Naive thymus-derived CD8-positive, alpha-beta T cell (primary cell): ENCODE results near the gene ARL15. TPM values are rescaled to one million over a fixed set of nuclear protein-coding genes. Genes with fewer than 3 reads are reported as not detected.
A peak's percentile ranks its signal among the peaks of the same experiment; 100 is the strongest.

Experiments
- ATAC-seq, 2 donors: fragments of 150-1000 bp; cut with Tn5 transposase in 1 of 2; sonication (Bioruptor Pico), chemical (Tn5 transposase) in 1 of 2; 1 replicate in 1 of 2; 2 replicates in 1 of 2; pipeline ENCODE4 v1.10.0; 2021; ENCODE audit warnings: mild to moderate bottlenecking in 2 of 2, moderate library complexity in 2 of 2
- POLR2A ChIA-PET: fragments of 350-600 bp; sonication (Branson Sonifier 250); formaldehyde crosslinking; loops from one replicate; lab custom pipeline; 2021; ENCODE audit warnings: antibody characterized with exemption; lab: Charles Lee
- DNase-seq, 10 donors: peaks; one replicate each; pipeline versions ENCODE4 v3.0.0 to v3.0.0-alpha.2; 2020 to 2022
- H3K27ac Mint-ChIP-seq, 10 donors: one replicate each; pipeline ENCODE4 v1.8.0; 2020 to 2022; ENCODE audit warnings: mild to moderate bottlenecking in 10 of 10, mixed read lengths in 10 of 10, moderate library complexity in 4 of 10, inconsistent platforms in 1 of 10
- H3K27me3 Mint-ChIP-seq, 5 donors: one replicate each; pipeline ENCODE4 v1.8.0; 2021 to 2022; ENCODE audit warnings: mixed read lengths in 5 of 5
- H3K36me3 Mint-ChIP-seq, 3 donors: one replicate each; pipeline ENCODE4 v1.8.0; 2020 to 2022; ENCODE audit warnings: mixed read lengths in 3 of 3, mild to moderate bottlenecking in 2 of 3, inconsistent platforms in 1 of 3
- H3K4me1 Mint-ChIP-seq, 4 donors: one replicate each; pipeline ENCODE4 v1.8.0; 2021 to 2022; ENCODE audit warnings: mixed read lengths in 4 of 4
- H3K4me3 Mint-ChIP-seq, 10 donors: one replicate each; pipeline ENCODE4 v1.8.0; 2020 to 2022; ENCODE audit warnings: mild to moderate bottlenecking in 10 of 10, mixed read lengths in 10 of 10, moderate library complexity in 6 of 10, inconsistent platforms in 1 of 10
- H3K9me3 Mint-ChIP-seq, 9 donors: one replicate each; pipeline ENCODE4 v1.8.0; 2020 to 2022; ENCODE audit warnings: mixed read lengths in 9 of 9, mild to moderate bottlenecking in 3 of 9, inconsistent platforms in 1 of 9, moderate library complexity in 1 of 9
- polyA plus RNA-seq, 3 donors: library from polyadenylated mRNA; unstranded; fragments of 300-500 nt; fragmentation: Illumina TruSeq; gene quantifications; one replicate each; pipeline ENCODE4 v1.2.3, GENCODE V29; 2021
- total RNA-seq, 8 experiments: library from RNA in 2 of 8; stranded (reverse) in 2 of 8; gene quantifications; one replicate each; pipeline ENCODE4 v1.2.3 and lab custom pipeline; 2021 to 2026

Gene ARL15
- total and polyA plus RNA-seq, 5 experiments from 2014 or later: 9.9 to 15.2 (median 12.4) TPM

DNA sequence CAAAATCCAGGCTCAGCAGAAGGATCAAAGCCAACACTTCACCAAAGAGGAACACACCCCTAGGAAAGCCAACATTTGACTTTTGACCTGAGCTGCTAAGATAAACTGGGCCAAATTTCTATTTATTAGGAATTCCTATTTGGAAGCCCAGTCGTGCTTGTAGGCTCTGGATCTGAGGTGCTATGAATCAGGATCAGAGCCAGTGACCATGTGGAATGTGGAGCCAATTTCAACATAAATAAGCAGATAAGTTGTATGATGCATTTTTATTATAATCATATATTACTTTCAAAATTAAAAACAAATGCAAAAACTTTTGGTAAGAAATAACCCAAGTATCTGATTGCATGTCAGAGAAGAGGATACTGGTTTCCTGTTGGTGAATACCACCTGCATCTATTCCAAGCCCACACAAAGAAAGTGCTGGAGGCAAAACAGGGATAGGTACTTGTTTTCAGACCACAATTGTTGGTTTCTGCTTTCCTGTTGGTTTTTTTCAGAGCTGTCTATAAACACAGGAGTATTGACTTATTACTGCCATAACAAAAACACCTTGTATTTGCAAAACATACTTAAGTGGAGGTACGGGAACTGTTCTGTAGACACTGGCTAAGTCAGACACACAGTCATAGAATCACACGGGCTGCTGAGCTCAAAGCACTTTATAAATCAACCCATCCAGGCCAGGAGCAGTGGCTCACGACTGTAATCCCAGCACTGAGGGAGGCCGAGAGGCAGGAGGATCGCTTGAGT lies 52.8 kb downstream of the ARL15 start:
- peaks cover 0 to 3% (median 0%) of the 10 kb centered on the region in 3 donors for H3K36me3 Mint-ChIP-seq
- peaks cover 19 to 45% (median 40%) of the 10 kb centered on the region in 4 donors for H3K4me1 Mint-ChIP-seq
- no peak for DNase-seq
- POLR2A ChIA-PET: no interaction called here
- ATAC-seq: no peak
- H3K27me3 Mint-ChIP-seq: no peaks in the 10 kb centered on the region
- H3K4me3 Mint-ChIP-seq: no peak overlapping the region
- H3K9me3 Mint-ChIP-seq: no peaks in the 10 kb centered on the region
- H3K27ac Mint-ChIP-seq: peak overlapping the region in 3 of 10 donors; percentile 17 to 46 (median 40)

DNA sequence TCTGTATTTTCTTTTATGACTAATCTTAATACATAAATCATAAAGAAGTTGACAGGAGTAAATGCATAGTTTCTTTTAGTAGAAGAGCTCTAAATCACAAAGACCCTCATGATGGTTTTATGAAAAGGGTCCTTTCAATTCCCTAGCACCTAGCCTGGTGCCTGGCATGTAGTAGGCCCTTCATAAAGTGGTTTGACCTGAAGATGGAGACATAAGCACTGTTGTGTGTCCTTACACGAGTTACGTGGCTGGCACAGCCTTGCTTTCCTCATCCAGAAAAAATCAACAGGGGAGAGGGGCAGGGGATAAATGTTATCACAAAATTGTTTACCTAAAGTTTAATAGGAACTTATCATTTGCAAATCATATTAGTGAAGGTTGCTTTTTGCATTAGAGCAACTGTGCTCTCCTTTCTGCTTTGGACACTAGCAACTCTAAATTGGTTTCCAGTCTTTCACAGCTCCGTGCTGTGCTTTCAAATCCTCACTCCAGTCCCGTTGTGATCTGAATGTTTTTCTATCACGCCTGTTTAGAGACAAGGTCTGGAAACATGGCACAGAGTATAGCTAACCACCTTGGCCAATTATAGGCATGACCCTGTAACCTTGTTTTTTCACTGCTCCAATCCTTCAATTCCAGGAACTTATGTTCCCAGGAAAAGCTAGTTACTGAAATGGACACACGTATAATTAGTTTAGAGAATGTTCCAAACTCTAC lies 55.7 kb downstream of the ARL15 start:
- no peak for DNase-seq
- H3K36me3 Mint-ChIP-seq: peaks cover 0 to 3% (median 0%) of the 10 kb centered on the region in 3 donors
- H3K9me3 Mint-ChIP-seq: no peaks in the 10 kb centered on the region
- no peaks in the 10 kb centered on the region for H3K27me3 Mint-ChIP-seq
- peaks cover 17 to 42% (median 37%) of the 10 kb centered on the region in 4 donors for H3K4me1 Mint-ChIP-seq
- no peak overlapping the region for H3K27ac Mint-ChIP-seq
- POLR2A ChIA-PET: no interaction called here
- ATAC-seq: no peak
- no peak overlapping the region for H3K4me3 Mint-ChIP-seq

DNA sequence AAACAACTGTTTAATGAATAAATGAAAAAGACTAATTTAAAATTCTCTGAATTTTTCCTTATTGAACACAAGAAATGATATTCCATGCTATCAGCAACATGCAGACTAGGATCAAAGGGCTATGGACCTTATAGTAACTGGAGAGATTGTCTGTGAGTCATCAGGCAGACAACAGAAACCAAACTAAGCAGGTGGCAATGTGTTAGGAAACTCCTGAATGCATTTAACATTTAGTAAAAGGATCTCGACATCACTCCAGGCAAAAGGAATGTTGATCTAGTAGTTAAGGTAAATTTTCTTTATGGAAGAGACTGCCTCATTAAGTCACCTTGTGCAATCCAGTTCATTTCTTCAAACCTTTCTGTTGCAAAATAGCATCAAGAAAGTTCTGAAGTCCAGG lies 58.4 kb downstream of the ARL15 start:
- POLR2A ChIA-PET: no interaction called here
- no peaks in the 10 kb centered on the region for H3K27me3 Mint-ChIP-seq

DNA sequence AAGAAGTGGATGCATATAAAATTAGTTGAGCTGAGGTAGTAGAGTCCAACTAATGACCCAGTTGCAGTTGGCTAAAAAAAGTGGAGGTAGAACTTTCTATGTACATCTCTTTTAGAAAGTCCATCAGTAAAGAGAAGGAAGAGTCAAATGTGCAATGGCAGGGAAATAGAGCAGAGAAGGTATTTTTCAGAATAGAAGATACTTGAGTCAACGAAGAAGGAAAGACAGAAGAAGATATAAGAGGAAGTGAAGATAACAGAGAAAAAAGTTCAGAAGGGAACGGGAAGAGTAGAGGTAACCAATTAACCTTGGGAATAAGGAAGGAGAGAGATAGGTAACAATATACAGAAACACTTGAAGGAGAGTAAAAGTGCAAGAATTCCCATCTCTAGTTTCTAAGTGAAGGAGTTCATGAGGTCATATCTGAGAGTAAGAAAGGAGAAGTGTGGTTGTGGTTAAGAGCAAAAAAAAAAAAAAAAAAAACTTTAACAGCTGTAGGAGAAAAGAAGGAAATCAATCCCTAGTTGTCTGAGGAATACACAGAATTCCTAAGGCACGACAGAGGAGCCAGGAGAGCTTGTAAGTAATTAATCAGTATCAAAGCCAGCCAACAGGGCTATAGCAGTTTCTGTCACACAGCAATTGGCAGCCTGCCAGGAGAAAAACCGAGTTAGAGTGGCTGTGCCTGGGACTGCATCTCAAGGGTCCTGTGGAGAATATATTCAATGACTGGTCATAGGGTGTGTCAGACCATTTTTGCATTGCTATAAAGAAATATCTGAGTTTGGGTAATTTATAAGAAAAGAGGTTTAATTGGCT lies 61.0 kb downstream of the ARL15 start:
- peak in 9 of 10 donors; percentile 12 to 64 (median 19) for DNase-seq
- H3K36me3 Mint-ChIP-seq: no peaks in the 10 kb centered on the region
- POLR2A ChIA-PET: no interaction called here
- peaks cover 8 to 23% (median 13%) of the 10 kb centered on the region in 4 donors for H3K4me1 Mint-ChIP-seq
- peak in 1 of 2 donors; percentile 50 for ATAC-seq
- no peaks in the 10 kb centered on the region for H3K27me3 Mint-ChIP-seq
- no peak overlapping the region for H3K27ac Mint-ChIP-seq
- H3K4me3 Mint-ChIP-seq: no peak overlapping the region
- no peaks in the 10 kb centered on the region for H3K9me3 Mint-ChIP-seq

More for the DNA sequence above, 58.4 kb downstream of the ARL15 start:
- ATAC-seq (no peak), DNase-seq (no peak)
- Mint-ChIP-seq H3K4me1 (peaks cover 11 to 27% (median 20%) of the 10 kb centered on the region in 4 donors), H3K36me3 (peaks cover 0 to 3% (median 0%) of the 10 kb centered on the region in 3 donors), H3K9me3 (no peaks in the 10 kb centered on the region), H3K4me3 (no peak overlapping the region), H3K27ac (peak overlapping the region in 3 of 10 donors; percentile 5 to 36 (median 8))

DNA sequence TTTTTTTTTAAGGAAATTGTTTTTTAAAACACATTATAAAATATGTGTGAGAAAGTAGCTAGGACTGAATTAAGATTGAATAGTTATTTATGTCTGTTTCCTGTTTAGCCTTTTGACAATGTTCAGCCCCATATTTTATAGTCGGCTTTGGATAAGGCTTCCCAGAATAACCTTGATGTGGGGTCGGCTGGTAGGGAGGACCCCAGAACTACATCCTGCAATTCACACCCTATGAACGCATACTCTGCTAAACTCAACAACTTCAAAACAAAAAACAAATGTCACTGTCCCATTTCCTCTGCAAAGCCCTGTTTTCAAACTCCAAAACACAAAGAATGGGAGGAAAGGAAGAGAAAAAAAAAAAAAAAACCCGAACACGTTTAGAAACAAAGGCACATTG lies 63.1 kb downstream of the ARL15 start:
- H3K4me3 Mint-ChIP-seq: peak overlapping the region in 1 of 10 donors; percentile 3
- H3K9me3 Mint-ChIP-seq: no peaks in the 10 kb centered on the region
- POLR2A ChIA-PET: interaction anchor here (0.7 kb wide), 1 partner anchor 133 kb away, joined by 3 read pairs; no protein-coding TSS in a partner anchor
- H3K4me1 Mint-ChIP-seq: peaks cover 8 to 20% (median 12%) of the 10 kb centered on the region in 4 donors
- ATAC-seq: no peak
- no peak overlapping the region for H3K27ac Mint-ChIP-seq
- H3K36me3 Mint-ChIP-seq: no peaks in the 10 kb centered on the region
- no peaks in the 10 kb centered on the region for H3K27me3 Mint-ChIP-seq
- DNase-seq: no peak

DNA sequence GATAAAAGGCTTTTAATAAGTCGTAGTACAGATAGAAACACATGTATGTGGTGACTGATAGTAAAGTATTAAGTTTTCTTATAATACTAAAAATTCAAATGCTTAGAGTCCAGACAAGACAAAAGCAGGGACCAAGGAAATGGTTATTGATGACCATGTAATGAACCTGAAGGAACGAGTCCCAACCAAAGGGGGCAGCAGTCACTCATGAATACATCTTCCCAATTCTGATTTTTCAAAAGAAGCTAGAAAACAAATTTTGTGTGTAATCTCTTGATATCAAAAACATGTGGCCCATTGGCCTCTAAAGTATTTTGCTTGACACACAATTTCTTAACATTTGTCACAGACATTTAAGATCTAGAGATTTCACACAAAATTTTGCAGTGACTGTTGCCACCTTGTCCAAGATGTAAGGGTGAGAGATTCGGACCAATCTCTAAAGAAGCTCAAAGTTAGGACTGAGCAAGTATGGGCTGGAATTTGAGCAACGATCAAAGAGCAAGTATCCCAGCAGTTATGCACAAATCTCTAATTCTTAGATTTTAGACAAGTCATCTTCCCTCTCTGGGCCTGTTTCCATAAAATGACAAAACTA lies 66.8 kb downstream of the ARL15 start:
- peak in 7 of 10 donors; percentile 4 to 43 (median 21) for DNase-seq
- H3K36me3 Mint-ChIP-seq: no peaks in the 10 kb centered on the region
- no peaks in the 10 kb centered on the region for H3K27me3 Mint-ChIP-seq
- ATAC-seq: no peak
- peaks cover 8 to 15% (median 10%) of the 10 kb centered on the region in 4 donors for H3K4me1 Mint-ChIP-seq
- no peaks in the 10 kb centered on the region for H3K9me3 Mint-ChIP-seq
- H3K27ac Mint-ChIP-seq: no peak overlapping the region
- H3K4me3 Mint-ChIP-seq: no peak overlapping the region
- POLR2A ChIA-PET: no interaction called here

DNA sequence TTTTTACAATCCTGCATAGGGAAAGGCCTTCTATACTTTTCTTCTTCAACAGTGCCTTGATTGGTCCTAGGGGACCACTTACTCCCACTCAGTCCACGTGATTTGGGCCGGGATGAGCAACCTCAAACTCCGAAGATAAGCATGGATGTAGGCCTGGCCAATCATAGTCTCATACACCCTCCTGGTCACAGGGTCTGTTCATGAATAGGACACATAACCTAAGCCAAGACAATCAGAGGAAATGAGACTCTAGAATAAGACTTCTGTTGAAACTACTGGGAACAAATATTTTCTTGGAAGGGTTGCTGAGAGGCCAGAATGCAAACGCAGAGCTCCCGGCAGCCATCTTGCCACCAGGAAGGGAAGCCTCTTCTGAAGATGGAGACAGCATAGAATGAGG lies 68.1 kb downstream of the ARL15 start:
- DNase-seq (no peak), ATAC-seq (no peak)
- POLR2A ChIA-PET: no interaction called here
- no peak overlapping the region for H3K27ac Mint-ChIP-seq
- H3K9me3 Mint-ChIP-seq: no peaks in the 10 kb centered on the region
- peaks cover 7 to 12% (median 8%) of the 10 kb centered on the region in 4 donors for H3K4me1 Mint-ChIP-seq
- no peaks in the 10 kb centered on the region for H3K36me3 Mint-ChIP-seq
- H3K4me3 Mint-ChIP-seq: no peak overlapping the region
- no peaks in the 10 kb centered on the region for H3K27me3 Mint-ChIP-seq

DNA sequence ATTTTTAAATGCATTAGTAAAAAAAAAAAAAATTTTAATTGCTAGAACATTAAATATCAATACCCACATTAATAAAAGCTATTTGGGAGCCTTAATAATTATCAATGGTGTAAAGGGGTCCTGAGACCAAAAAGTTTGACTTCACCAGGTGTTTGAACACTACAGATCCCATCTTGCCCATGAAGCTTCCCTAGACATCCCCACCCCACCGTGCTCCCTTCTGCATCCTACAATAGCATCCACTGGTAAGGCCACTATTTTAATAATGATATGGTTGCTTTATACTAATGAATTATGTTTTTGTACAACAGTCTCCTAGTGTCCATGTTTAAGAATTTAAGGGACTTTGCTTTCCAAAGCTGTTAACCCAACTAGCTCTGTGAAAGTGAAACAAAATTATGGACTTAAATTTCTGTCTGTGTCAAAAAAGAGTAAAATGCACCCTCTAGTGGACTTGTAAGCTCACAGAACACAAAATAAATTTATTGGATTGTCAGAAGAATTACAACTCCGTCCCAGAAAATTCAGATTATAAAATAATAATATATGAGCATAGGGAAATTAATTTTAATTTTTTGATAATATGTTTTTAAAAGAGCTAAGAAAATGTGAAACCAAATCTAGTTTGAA lies 76.0 kb downstream of the ARL15 start:
- H3K27me3 Mint-ChIP-seq: no peaks in the 10 kb centered on the region
- POLR2A ChIA-PET: no interaction called here
- no peaks in the 10 kb centered on the region for H3K36me3 Mint-ChIP-seq
- DNase-seq (peak in 1 of 10 donors; percentile 10), ATAC-seq (no peak)
- peaks cover 8 to 14% (median 12%) of the 10 kb centered on the region in 4 donors for H3K4me1 Mint-ChIP-seq
- no peaks in the 10 kb centered on the region for H3K9me3 Mint-ChIP-seq
- no peak overlapping the region for H3K4me3 Mint-ChIP-seq
- H3K27ac Mint-ChIP-seq: no peak overlapping the region

DNA sequence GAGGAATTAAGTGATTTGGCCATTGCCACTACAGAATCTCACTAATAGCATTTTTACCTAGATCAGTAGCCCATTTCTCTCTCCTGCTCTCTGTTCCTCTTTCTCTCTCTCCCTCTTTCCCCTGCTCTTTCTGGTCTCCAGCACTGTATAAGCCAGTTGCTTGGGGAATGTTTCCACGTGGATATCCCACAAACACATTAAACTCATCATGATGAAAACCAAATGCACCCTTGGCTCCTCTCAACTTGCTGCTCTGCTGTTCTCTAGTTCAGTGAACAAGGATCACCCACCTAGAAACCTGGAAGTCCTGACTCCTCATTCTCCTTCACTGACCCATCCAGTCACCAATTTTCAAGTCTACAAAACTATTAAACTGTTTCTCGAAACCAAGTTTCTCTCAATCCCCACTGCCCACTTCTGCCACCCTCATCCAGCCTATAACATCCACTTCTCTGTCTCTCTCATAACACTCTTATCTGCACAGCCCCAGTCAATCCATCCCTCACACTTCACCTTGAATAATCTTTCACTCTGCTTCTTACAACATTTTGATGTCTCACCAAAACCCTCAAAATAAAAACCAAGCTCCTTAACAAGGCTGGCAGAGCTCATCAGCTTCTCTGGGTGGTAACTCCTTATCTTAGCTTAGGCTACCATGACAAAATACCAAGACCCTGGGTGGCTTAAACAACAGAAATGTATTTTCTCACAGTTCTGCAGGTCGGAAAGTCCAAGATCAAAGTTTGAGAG lies 79.3 kb downstream of the ARL15 start:
- DNase-seq (no peak), ATAC-seq (no peak)
- no peaks in the 10 kb centered on the region for H3K36me3 Mint-ChIP-seq
- POLR2A ChIA-PET: no interaction called here
- H3K4me1 Mint-ChIP-seq: peaks cover 11 to 25% (median 17%) of the 10 kb centered on the region in 4 donors
- no peak overlapping the region for H3K4me3 Mint-ChIP-seq
- no peaks in the 10 kb centered on the region for H3K27me3 Mint-ChIP-seq
- H3K27ac Mint-ChIP-seq: peak overlapping the region in 4 of 10 donors; percentile 1 to 11 (median 5)
- H3K9me3 Mint-ChIP-seq: no peaks in the 10 kb centered on the region

DNA sequence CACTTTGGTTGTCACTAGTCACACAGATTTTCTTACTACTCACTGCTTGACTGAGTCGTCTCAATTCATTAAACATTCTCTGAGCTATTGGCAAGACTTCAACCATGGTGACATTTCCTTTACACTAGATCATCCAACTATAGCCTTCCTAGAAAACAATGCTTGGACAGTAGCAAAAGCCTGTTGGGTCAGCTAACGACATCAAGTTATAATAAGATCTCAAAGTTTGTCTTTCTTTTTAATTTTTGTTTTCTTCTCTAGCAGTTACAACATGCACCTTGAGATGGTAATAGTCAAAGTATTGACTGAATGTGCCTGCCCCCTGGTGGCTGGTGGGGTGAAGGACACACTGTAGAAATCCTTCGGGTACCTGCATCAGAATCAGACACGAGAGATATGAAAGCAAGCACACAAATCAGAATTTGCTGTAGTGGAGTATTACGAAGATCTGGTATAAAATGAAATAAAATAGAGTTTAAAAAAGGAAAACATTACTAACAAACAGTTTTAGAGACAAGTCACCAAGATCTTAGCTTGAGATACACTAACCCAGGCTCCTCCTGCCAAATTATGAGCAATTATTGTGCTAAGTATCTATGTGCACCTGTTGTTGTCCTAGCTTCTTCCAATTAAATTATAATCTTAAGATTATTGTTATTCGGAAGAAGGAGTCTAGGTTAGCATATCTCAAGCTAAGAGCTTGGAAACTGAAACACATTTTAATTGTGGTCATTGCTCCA lies 81.2 kb downstream of the ARL15 start:
- H3K36me3 Mint-ChIP-seq: no peaks in the 10 kb centered on the region
- DNase-seq: peak; percentile 33 to 80 (median 60)
- peaks cover 6 to 39% (median 21%) of the 10 kb centered on the region in 4 donors for H3K4me1 Mint-ChIP-seq
- H3K27me3 Mint-ChIP-seq: no peaks in the 10 kb centered on the region
- H3K27ac Mint-ChIP-seq: peak overlapping the region in 1 of 10 donors; percentile 22
- POLR2A ChIA-PET: no interaction called here
- peak overlapping the region in 1 of 10 donors; percentile 11 for H3K4me3 Mint-ChIP-seq
- ATAC-seq: peak; percentile 71 to 78
- no peaks in the 10 kb centered on the region for H3K9me3 Mint-ChIP-seq

DNA sequence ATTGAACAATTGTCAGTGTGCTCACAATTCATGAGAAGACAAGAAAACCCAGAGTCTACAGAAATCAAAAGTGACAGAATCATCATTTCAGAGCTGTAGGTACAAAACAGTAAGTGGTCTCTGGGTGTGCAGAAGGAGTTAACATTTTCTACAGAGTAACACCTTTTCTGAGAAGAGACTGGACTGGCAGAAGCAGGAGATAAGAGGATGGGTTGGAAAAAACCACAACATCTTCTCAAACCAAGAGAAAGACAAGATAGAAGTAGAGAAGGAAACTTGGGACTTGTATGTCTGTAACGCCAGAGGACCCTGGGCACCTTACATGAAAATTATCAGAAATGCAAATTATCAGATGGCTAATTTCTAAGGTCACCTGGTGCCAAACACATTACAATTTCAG lies 82.6 kb downstream of the ARL15 start:
- peaks cover 6 to 47% (median 25%) of the 10 kb centered on the region in 4 donors for H3K4me1 Mint-ChIP-seq

More for the DNA sequence above, 82.6 kb downstream of the ARL15 start:
- Mint-ChIP-seq H3K4me3 (no peak overlapping the region), H3K9me3 (no peaks in the 10 kb centered on the region), H3K36me3 (no peaks in the 10 kb centered on the region), H3K27me3 (no peaks in the 10 kb centered on the region), H3K27ac (no peak overlapping the region)
- POLR2A ChIA-PET: no interaction called here
- no peak for ATAC-seq
- no peak for DNase-seq
